Stimulated activated CD8-positive, alpha-beta memory T cell treated with anti-CD3 and anti-CD28 coated beads, Interleukin-7, amount 100 ng/mL, for 4 hours (primary cell): ENCODE data around the gene TMEM234.

Experiments used
- DNase-seq, 2 donors: peaks; one replicate each; pipeline ENCODE4 v3.0.0-alpha.2; 2020; ENCODE audit warnings: low read depth in 2 of 2

TMEM234 gene

GRCh38 chr1:32179193-32179442 is 43.0 kb downstream of the TMEM234 start:
- no peak for DNase-seq

DNA sequence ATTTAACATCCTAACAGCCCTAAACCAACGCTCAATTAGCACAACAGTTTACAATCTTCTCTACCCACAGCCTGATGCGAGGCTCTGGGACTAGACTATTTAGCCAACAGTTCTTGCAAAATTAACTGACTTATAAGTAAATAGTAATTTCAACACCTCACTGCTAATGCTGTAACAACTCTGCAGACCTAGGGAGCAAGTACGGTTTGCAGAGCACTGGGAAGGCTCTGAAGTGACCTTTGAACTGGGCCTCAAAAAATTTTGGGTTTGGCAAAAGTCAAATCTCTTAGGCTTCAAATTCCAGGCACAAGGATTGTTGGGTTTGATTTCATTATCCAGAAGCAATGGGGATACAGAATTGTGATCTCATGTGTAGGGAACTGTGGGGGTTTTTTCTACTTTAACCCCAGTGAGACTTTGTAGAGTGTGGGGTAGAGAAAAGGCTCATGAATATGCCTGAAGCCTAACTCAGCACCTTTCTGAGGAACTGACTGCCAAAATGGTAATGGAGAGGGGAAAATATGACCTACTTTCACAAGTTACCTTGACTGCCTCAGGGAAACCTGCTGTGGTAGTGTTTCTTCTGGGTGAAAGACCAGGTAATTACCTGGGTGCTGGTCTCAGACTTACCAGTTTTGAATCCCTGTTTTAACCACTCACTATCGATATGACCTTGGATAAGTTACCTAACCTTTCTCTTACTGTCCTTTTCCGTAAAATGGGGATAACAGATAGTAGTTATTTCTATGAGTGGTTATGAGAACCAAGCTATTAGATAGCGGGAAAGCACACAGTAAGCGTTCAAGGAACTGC is 43.6 kb downstream of the TMEM234 start:
- DNase-seq = no peak

- no peak for DNase-seq
Measured at GRCh38 chr1:32172621-32173245, 49.4 kb downstream of the TMEM234 start.

- DNase-seq = no peak
Measured at GRCh38 chr1:32170991-32171390, 51.2 kb downstream of the TMEM234 start.
